Osteocyte (in vitro differentiated cells): ENCODE results near the gene C5. TPM values are rescaled to one million over a fixed set of nuclear protein-coding genes. Genes with fewer than 3 reads are reported as not detected.
A peak's percentile ranks its signal among the peaks of the same experiment; 100 is the strongest.

Source experiments
- DNase-seq: peaks from one replicate; pipeline ENCODE4 v3.0.0; 2021; ENCODE audit warnings: mixed read lengths; ENCODE audit not compliant: unreplicated experiment; ENCODE audit errors: extremely low spot score
- H3K27ac Mint-ChIP-seq: one replicate; pipeline ENCODE4 v1.8.0; 2021; ENCODE audit warnings: mild to moderate bottlenecking, mixed read lengths; ENCODE audit not compliant: unreplicated experiment
- H3K27me3 Mint-ChIP-seq: one replicate; pipeline ENCODE4 v1.8.0; 2021; ENCODE audit warnings: mixed read lengths; ENCODE audit not compliant: unreplicated experiment
- H3K36me3 Mint-ChIP-seq: one replicate; pipeline ENCODE4 v1.8.0; 2021; ENCODE audit warnings: mixed read lengths; ENCODE audit not compliant: unreplicated experiment
- H3K4me1 Mint-ChIP-seq: one replicate; pipeline ENCODE4 v1.8.0; 2021; ENCODE audit warnings: mixed read lengths; ENCODE audit not compliant: unreplicated experiment
- H3K4me3 Mint-ChIP-seq: one replicate; pipeline ENCODE4 v1.8.0; 2021; ENCODE audit warnings: mild to moderate bottlenecking, moderate library complexity, mixed read lengths; ENCODE audit not compliant: unreplicated experiment
- H3K9me3 Mint-ChIP-seq: one replicate; pipeline ENCODE4 v1.8.0; 2021; ENCODE audit warnings: mixed read lengths; ENCODE audit not compliant: unreplicated experiment
- CTCF ChIP-seq: fragments of 200-600 bp; sonication (generic); IDR thresholded peaks from 2 replicates; pipeline ENCODE4 v1.5.0; 2021; ENCODE audit warnings: antibody characterized with exemption, mild to moderate bottlenecking, moderate library complexity
- total RNA-seq: library from RNA; stranded (reverse); gene quantifications from 2 replicates; pipeline ENCODE4 v1.2.1, GENCODE V29; 2021

Gene C5
- total RNA-seq, 1 donor from 2014 or later, result 6.3 TPM

- Mint-ChIP-seq H3K27ac (peak overlapping the region; percentile 99), H3K4me3 (no peak overlapping the region), H3K4me1 (peaks cover 81% of the 10 kb centered on the region), H3K27me3 (no peaks in the 10 kb centered on the region), H3K9me3 (no peaks in the 10 kb centered on the region), H3K36me3 (no peaks in the 10 kb centered on the region)
- DNase-seq, result no peak
- TF ChIP-seq CTCF, result no peak
Observed at GRCh38 chr9:120928015-120928482, 122.0 kb downstream of the C5 start.

GRCh38 chr9:120927269-120928014, 122.6 kb downstream of the C5 start:
- no peak for TF ChIP-seq CTCF
- H3K36me3 Mint-ChIP-seq, result no peaks in the 10 kb centered on the region
- no peak overlapping the region for H3K4me3 Mint-ChIP-seq
- no peak for DNase-seq
- no peaks in the 10 kb centered on the region for H3K27me3 Mint-ChIP-seq
- H3K9me3 Mint-ChIP-seq, result no peaks in the 10 kb centered on the region
- H3K27ac Mint-ChIP-seq, result peak overlapping the region; percentile 99
- peaks cover 80% of the 10 kb centered on the region for H3K4me1 Mint-ChIP-seq

- H3K27me3 Mint-ChIP-seq, result no peaks in the 10 kb centered on the region
- DNase-seq, result no peak
- H3K4me1 Mint-ChIP-seq, result peaks cover 80% of the 10 kb centered on the region
- no peaks in the 10 kb centered on the region for H3K36me3 Mint-ChIP-seq
- no peaks in the 10 kb centered on the region for H3K9me3 Mint-ChIP-seq
- peak within 1 kb of the TSS; percentile 32 for H3K4me3 Mint-ChIP-seq
- peak within 1 kb of the TSS; percentile 99 for H3K27ac Mint-ChIP-seq
- no peak for TF ChIP-seq CTCF
Observed at GRCh38 chr9:120926397-120926928, 123.6 kb downstream of the C5 start, which contains the start of gene TRAF1. Gene TRAF1, minus strand, starts transcription at chr9:120926796. Its CDS starts 721 bp downstream, at chr9:120926075.

- Mint-ChIP-seq H3K9me3 (no peaks in the 10 kb centered on the region), H3K4me3 (peak overlapping the region; percentile 32), H3K36me3 (no peaks in the 10 kb centered on the region), H3K27me3 (no peaks in the 10 kb centered on the region), H3K27ac (peak overlapping the region; percentile 99), H3K4me1 (peaks cover 80% of the 10 kb centered on the region)
- DNase-seq, result no peak
- no peak for TF ChIP-seq CTCF
Observed at GRCh38 chr9:120925535-120926396, 124.3 kb downstream of the C5 start.
